HepG2 (cell line): ENCODE measurements around the gene ZC3H4. TPM values are rescaled to one million over a fixed set of nuclear protein-coding genes. Genes with fewer than 3 reads are reported as not detected.
A peak's percentile ranks its signal among the peaks of the same experiment; 100 is the strongest.

Experiments used
- ETS1 ChIP-seq: sonication (generic); formaldehyde crosslinking; IDR thresholded peaks from 2 replicates; pipeline ENCODE4 v1.4.0; 2020; ENCODE audit warnings: missing genetic modification reagents
- FLYWCH1 ChIP-seq: sonication (generic); formaldehyde crosslinking; IDR thresholded peaks from 2 replicates; pipeline ENCODE4 v1.8.1; 2023; ENCODE audit warnings: mild to moderate bottlenecking, missing genetic modification reagents
- GLI4 ChIP-seq: sonication (generic); formaldehyde crosslinking; IDR thresholded peaks from 2 replicates; pipeline ENCODE4 v1.5.1; 2020; ENCODE audit warnings: missing genetic modification reagents, mild to moderate bottlenecking, moderate library complexity, borderline replicate concordance
- GMEB1 ChIP-seq: sonication (generic); formaldehyde crosslinking; IDR thresholded peaks from 2 replicates; pipeline ENCODE4 v1.5.1; 2020; ENCODE audit warnings: missing genetic modification reagents, mild to moderate bottlenecking, borderline replicate concordance
- HIVEP1 ChIP-seq: sonication (generic); formaldehyde crosslinking; IDR thresholded peaks from 2 replicates; pipeline ENCODE4 v1.4.0; 2020; ENCODE audit warnings: mild to moderate bottlenecking, missing genetic modification reagents
- KLF6 ChIP-seq: IDR thresholded peaks from 2 replicates; pipeline ENCODE4 v1.8.0; 2016; ENCODE audit warnings: missing biosample characterization, missing genetic modification reagents
- MLX ChIP-seq: IDR thresholded peaks from 2 replicates; pipeline ENCODE4 v1.6.1; 2016
- MXD3 ChIP-seq: IDR thresholded peaks from 2 replicates; pipeline ENCODE4 v1.6.1; 2016; ENCODE audit warnings: mild to moderate bottlenecking, missing biosample characterization, missing genetic modification reagents
- MYNN ChIP-seq: sonication (generic); formaldehyde crosslinking; IDR thresholded peaks from 2 replicates; pipeline ENCODE4 v1.4.0; 2020; ENCODE audit warnings: mild to moderate bottlenecking, low read depth, missing genetic modification reagents
- NBN ChIP-seq: fragments of 450-650 bp; conservative IDR thresholded peaks from 2 replicates; pipeline ENCODE4 v1.6.1; 2017
- NFIB ChIP-seq: sonication (generic); formaldehyde crosslinking; IDR thresholded peaks from 2 replicates; pipeline ENCODE4 v1.9.0; 2021; ENCODE audit warnings: missing genetic modification reagents, mild to moderate bottlenecking, borderline replicate concordance
- PCBP2 ChIP-seq: fragments of 200-400 bp; formaldehyde crosslinking; optimal IDR thresholded peaks from 2 replicates; pipeline ENCODE3; 2018; ENCODE audit warnings: low read length, low read depth; ENCODE audit not compliant: poor library complexity, severe bottlenecking
- PRDM4 ChIP-seq: sonication (generic); formaldehyde crosslinking; IDR thresholded peaks from 2 replicates; pipeline ENCODE4 v1.9.0; 2021; ENCODE audit warnings: missing genetic modification reagents, borderline replicate concordance
- RAD51 ChIP-seq: fragments of 450-650 bp; IDR thresholded peaks from 2 replicates; pipeline ENCODE4 v1.6.1; 2016; ENCODE audit warnings: borderline replicate concordance
- SMYD3 ChIP-seq: sonication (generic); formaldehyde crosslinking; IDR thresholded peaks from 2 replicates; pipeline ENCODE4 v1.8.1; 2023; ENCODE audit warnings: mild to moderate bottlenecking, missing genetic modification reagents
- TEAD2 ChIP-seq: sonication (generic); formaldehyde crosslinking; IDR thresholded peaks from 2 replicates; pipeline ENCODE4 v1.9.0; 2021; ENCODE audit warnings: missing genetic modification reagents
- THAP8 ChIP-seq: sonication (generic); formaldehyde crosslinking; IDR thresholded peaks from 2 replicates; pipeline ENCODE4 v1.5.1; 2020; ENCODE audit warnings: missing genetic modification reagents, mild to moderate bottlenecking, borderline replicate concordance
- ZBTB7B ChIP-seq: sonication (generic); formaldehyde crosslinking; IDR thresholded peaks from 2 replicates; pipeline ENCODE4 v1.4.0; 2020; ENCODE audit warnings: missing genetic modification reagents
- ZNF513 ChIP-seq: sonication (generic); formaldehyde crosslinking; conservative IDR thresholded peaks from 2 replicates; pipeline ENCODE4 v1.5.0; 2020; ENCODE audit warnings: missing genetic modification reagents
- polyA plus RNA-seq, 8 experiments: library from polyadenylated mRNA; depleted of rRNA in 3 of 8; stranded (reverse) in 7 of 8; unstranded in 1 of 8; fragments of >200 nt; fragmentation: Illumina TruSeq in 4 of 8; extraction: Trizol in 4 of 8; gene quantifications; 2 replicates each; pipeline versions ENCODE4 v1.2.1 to v1.2.3, GENCODE V29; 2011 to 2016; ENCODE audit warnings: low read depth in 4 of 8, missing spikeins in 1 of 8, mixed read lengths in 1 of 8; ENCODE audit not compliant: insufficient read depth in 1 of 8
- total RNA-seq, 5 experiments: library from RNA; depleted of rRNA; stranded (reverse); fragments of >200 nt; fragmentation: Illumina TruSeq; extraction: Trizol; gene quantifications; 2 replicates each; pipeline ENCODE4 v1.2.3, GENCODE V29; 2016; ENCODE audit warnings: low read depth in 1 of 5

Gene ZC3H4
- total and polyA plus RNA-seq, 2 of the 13 experiments (the other 11 are each of a cell fraction or from before 2014, with no cell fraction given): 1.8 to 10.7 TPM

GRCh38 chr19:47107202-47107952, 6.2 kb downstream of the ZC3H4 start (continued):
- no peak for TF ChIP-seq ETS1 (CRISPR knock-in tag)
- no peak for TF ChIP-seq PCBP2
- no peak for TF ChIP-seq GLI4 (CRISPR knock-in tag)
- TF ChIP-seq TEAD2: no peak
- TF ChIP-seq ZBTB7B (CRISPR knock-in tag): no peak
- no peak for TF ChIP-seq NBN
- TF ChIP-seq THAP8: no peak
- TF ChIP-seq MXD3 (CRISPR knock-in tag): no peak
- TF ChIP-seq HIVEP1 (CRISPR knock-in tag): no peak
- no peak for TF ChIP-seq NFIB (CRISPR knock-in tag)
- TF ChIP-seq MLX: peak; percentile 26; the same call in 1 of the 2 replicates
- TF ChIP-seq RAD51: no peak
- TF ChIP-seq MYNN: no peak
- TF ChIP-seq ZNF513 (CRISPR knock-in tag): no peak
- TF ChIP-seq GMEB1 (CRISPR knock-in tag): no peak
- TF ChIP-seq PRDM4: no peak
- TF ChIP-seq FLYWCH1 (CRISPR knock-in tag): no peak
- TF ChIP-seq KLF6 (CRISPR knock-in tag): no peak
- TF ChIP-seq SMYD3: no peak
